NCI-H2227 treated with DMSO at 0.1 percent for 48 hours (cell line): ENCODE data around the gene ERC2.
"Not testable (repeated sequence)": the region's sequence is repeated elsewhere in the genome, so short reads cannot be mapped to it uniquely, and the experiment has no call there.

ENCODE experiments used
- DNase-seq: peaks from one replicate; lab custom pipeline; 2025; lab: John Stamatoyannopoulos, UW

ERC2 gene

DNA sequence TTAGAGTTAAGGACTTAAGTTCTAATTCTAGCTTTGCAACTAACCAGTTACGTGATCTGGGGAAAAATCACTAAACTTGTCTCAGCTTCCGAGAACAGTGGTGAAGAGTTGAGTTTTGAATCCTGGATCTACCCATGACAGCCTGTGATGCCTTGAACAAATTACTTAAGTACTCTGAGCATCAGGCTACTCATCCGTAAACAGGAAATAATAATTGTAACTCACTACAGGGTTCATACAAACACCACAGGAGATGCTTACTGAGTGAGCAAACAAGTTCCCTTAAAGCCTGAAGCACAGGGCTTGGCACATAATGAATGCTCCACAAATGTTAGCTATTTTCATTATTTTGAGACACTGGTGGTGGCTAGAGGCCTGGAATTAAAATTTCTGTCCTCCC lies 158.8 kb downstream of the ERC2 start:
- DNase-seq: no peak

- DNase-seq: no peak
These were observed 159.8 kb downstream of the ERC2 start for GRCh38 chr3:56308471-56308870.

GRCh38 chr3:56304069-56304468 lies 164.2 kb downstream of the ERC2 start:
- no peak for DNase-seq

DNA sequence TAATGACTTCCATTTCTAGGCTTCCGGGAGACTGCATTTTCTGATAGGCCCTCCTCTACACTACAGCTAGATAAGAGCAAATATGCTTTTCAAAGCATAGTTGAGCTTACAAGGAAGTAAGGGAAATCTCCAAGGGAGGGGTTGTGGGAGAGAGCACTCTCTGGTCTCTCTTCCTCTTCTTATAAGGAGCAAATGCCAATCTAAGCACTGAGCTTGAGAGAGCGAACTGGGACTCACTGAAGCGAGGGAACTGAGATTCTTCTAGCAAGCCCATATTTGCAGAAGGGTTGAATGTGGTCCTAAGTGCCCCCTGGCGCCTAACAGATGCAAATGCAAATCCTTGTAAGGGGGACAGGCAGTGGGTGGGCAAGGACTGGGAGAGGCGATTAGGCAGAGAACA lies 164.8 kb downstream of the ERC2 start:
- peak; percentile 46 for DNase-seq

DNA sequence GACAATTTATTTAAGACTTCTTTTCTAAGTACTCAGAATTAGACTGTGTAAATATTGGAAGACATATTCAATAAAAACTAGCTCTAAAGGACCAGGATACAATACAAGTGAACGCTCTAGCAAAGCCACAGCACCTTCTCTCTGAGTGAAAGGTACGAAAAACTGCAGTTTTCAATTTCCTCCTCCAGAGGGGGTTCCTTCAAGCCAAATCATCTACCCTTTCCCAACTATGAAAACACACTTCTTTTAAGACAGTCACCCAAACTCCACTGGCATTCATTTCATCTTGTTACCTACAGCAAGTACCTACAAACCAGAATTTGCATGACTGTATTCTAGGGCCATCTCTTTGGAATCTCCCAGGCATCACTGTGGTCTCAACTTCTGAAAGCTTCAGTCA lies 165.8 kb downstream of the ERC2 start:
- DNase-seq: no peak

DNA sequence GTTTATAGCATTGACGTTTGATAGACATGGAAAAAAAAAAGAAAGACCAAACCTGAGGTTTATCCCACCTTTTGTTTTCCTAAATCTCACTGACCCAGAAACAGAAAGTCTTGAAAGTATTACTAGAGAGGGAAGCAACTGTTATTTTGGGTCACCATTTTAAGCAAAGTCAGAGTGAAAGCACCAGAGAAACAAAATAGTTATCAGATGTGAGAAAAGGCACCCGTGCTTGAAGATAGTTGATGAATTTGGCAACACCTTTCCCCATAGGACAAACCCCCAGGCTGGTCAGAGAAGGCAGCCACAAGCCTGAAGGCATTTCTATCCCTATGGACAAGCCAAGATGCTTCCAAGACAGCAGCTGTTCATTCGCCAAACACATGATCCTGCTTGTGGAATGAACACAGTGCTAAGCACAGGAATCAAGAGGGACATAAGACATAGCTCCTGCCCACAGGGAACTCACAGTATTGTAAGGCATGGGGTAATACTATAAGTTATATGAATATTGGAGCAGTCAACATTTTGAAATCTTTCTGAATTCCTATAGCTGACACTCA lies 170.9 kb downstream of the ERC2 start:
- no peak for DNase-seq

DNA sequence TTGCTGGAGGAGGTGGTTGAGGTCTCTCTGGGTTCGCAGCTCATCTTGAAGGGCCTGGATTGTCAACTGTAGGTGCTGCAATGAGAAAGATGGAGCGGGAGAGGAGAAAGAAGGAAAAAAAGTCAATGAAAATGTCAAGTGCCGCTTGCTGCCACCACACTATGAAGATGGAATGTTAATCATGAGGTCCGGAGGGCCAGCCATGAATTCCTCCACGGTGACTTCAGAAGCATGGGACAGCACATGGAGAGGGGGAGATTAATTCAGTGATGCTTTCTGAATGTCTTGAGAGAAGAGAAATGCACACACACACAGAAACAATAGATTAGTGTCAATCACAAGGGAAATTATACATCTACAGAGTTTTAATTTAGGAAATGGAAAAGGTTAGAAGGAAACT lies 171.9 kb downstream of the ERC2 start:
- DNase-seq: no peak

DNA sequence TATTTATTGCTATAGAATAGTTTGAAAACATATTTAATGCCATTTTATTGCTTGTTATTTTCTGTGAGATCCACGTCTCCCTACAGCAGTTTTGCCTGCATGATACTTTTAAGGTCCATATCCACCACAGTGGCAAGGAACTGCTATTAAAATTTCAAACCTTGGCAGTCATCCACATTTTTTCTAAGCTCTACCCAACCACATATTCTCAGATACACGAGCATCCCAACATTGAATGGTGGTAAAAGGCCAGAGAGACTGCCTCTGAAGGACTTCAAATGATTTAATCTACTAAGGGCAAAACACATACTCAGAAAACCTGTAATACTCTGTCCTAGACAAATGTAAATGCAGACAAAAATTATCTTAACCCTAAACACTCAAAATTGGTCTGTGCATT lies 173.1 kb downstream of the ERC2 start:
- DNase-seq: peak; percentile 12

DNA sequence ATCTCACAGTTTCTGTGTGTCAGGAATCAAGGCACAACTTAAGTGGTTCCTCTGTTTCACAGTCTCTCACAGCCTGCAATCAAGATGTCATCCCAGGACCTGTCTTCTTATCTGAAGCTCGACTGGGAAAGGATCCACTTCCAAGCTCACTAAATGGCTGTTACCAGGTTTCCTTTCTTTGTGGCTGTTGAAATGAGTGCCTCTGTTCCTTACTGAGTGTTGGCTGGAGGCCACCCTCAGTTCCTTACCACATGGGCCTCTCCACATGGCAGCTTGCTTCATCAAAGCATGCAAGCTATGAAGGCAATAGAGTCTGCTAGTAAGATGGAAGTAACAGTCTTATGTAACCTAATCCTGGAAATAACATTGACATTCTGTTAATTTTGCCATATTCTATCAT lies 174.0 kb downstream of the ERC2 start:
- DNase-seq: no peak

GRCh38 chr3:56291953-56292352 lies 176.3 kb downstream of the ERC2 start:
- no peak for DNase-seq

DNA sequence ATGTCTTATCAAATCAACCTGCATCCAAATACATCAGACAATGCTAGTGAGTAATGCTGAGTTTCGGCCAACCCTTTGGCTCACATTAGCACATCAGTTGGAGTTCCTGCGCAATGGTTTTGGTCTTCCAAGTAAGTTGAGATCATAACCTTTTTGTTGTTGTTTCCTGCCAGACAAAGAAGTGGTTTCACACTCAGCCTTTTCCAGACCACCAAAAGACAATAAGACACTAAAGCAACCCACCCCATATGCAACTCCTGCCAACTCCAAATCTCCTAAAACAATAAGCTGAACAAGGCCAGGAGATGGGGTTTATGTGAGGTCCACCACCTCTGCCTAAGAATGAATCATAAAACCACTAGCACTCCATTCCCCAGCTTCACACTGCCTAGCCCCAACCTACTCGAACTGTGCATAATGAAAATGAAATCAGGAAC lies 177.0 kb downstream of the ERC2 start:
- DNase-seq: no peak

- DNase-seq: no peak
These were observed 177.9 kb downstream of the ERC2 start for GRCh38 chr3:56290374-56290773.

DNA sequence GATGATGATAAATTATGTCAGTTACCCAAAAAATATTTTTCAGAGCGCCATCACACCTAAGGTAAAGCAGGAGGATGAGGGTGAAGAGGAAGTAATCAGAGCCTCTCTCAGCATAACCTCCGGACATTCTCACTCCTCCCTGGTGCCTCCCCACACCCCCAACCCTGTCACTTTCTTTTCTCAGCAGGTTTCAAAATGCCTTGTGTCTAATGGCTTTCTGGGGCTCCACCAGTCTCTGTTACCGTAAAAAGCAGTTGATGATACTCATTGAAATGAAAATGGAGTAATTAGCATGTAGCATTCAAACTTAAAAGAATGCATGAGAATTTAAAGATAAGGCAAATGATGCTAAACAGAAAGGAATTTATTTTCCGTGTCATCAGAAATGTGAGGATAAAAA lies 180.0 kb downstream of the ERC2 start:
- DNase-seq: no peak

GRCh38 chr3:56282341-56282740 lies 185.9 kb downstream of the ERC2 start:
- no peak for DNase-seq

DNA sequence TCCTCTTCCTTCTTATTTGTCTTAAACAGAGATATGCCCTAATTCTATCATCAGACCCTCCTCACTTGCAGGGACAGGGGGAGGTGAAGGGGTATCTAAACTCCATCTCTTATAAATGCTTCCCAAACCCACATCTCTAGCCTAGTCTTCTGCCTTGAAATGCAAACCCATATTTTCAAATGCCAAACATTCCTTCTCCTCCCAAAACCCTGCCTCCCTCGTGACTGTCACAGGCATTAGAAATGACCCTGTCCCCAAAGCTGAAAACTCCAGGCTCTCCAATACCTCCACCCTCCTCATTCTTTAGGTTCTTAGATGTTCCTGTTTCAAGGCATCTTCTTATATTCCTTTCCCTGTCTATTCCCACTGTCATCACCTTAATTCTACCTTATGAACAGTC lies 191.0 kb downstream of the ERC2 start:
- no peak for DNase-seq

DNA sequence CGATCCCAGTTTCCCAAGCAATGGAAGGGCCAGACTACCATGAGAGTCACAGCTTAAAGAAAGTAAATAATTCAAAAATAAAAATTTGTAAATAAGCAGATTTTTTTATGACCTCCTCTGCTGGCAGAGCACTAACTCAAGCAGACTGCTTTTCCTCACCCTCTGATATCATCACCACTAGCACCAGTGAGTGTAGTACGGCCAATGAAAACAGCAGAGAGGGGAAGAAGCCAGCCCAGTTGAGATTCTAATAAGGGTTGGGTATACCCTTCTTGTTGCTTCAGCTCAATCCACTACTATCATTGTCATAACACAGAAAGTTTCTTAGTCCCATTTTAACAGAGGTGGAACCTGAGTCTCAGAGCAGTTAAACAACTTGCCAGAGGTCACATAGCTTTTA lies 193.1 kb downstream of the ERC2 start:
- no peak for DNase-seq

GRCh38 chr3:56269755-56270535 lies 198.3 kb downstream of the ERC2 start:
- DNase-seq: no peak

DNA sequence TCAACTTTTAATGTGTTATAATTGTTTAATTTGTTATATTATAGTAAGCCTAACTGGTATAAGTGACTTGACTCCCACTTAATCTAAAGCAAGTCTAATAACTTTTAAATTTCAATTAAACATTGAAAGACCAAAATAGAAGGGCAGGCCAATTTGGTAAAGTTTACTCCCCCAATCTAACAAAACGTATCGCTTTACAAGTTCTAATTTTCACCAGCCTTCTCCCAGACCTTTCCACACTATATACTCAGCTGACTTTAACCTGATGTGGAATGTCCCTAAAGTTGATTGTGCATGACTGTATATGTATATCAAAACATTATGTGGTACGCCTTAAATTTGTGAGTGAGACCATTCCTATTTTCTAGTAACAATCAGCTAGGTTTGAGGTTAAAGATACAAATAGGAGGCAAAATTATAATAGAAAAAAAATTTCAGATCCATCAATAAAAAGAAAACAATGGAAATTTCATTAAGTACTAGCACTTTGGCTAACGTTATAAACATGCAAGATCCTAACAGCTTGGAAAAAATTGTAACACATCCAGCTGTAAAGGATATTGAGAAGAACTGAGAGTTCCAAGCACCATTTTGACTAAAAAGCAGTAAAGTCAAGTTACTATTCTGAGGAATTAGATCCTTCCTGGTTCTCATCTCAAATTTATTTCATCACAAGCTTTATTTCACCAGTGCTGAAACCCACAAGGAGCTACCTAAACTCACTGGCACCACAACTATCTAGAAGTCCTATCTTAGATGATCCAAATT lies 199.5 kb downstream of the ERC2 start:
- no peak for DNase-seq

- not testable (repeated sequence) for DNase-seq
These were observed 206.4 kb downstream of the ERC2 start for GRCh38 chr3:56261852-56262251.

GRCh38 chr3:56260262-56260661 lies 208.0 kb downstream of the ERC2 start:
- no peak for DNase-seq

GRCh38 chr3:56257826-56258225 lies 210.4 kb downstream of the ERC2 start:
- DNase-seq: peak; percentile 49

DNA sequence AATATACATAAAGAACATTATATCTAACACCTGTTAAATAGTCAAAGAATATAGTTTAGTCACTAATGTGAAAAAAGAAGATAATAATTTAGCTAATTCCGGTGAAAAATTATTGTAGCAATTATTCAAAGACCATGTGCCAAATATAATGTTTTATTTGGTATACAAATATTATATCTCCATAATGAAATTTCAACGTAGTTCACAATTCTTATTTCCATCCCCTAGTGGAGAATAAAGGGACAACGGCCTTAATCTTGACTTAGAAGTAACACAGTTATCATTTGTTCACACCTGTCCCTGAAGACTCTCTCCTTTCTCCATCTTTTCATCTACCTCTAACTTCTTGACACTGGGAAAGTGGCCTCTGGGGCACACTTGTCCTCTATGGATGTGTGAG lies 213.4 kb downstream of the ERC2 start:
- no peak for DNase-seq
